ENCODE data around the gene BYSL. TPM values are rescaled to one million over a fixed set of nuclear protein-coding genes. Genes with fewer than 3 reads are reported as not detected.

BYSL gene
- total RNA-seq, 4 donors from 2014 or later: 6.3 to 19.4 (median 13.0) TPM

DNA sequence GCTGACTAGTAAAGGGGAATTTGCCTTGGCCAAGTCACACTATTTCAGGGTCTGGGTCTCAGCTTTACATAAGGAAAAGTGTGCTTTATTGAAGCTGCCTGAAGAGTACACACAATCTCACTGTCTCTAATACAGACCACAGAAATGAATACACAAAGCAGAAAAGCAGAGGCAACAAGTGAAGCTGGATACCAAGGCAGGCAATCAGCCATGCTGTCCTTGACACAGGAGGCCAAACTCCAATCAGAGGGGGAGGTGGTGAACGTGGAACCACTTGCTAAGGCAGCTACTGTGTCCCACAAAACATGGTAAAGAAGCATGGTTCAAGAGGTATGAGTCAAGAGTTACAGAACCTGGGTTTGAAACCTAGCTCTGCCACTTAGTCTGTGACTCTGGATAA is 42.1 kb downstream of the BYSL start:
- Histone ChIP-seq H3K4me1 (peaks cover 0 to 12% (median 0%) of the 10 kb centered on the region in 3 donors), H3K36me3 (peaks cover 0 to 9% (median 0%) of the 10 kb centered on the region in 3 donors), H3K4me3 (no peak overlapping the region), H3K27me3 (no peaks in the 10 kb centered on the region), H3K9me3 (no peaks in the 10 kb centered on the region), H3K27ac (no peak overlapping the region)
- WGBS, 2 donors: 73 to 83% methylated on average over 1 of the region's 1 CpG
- no peak for TF ChIP-seq POLR2A (IDR thresholded peaks at IDR 0.05)
- TF ChIP-seq, protein P1, sequence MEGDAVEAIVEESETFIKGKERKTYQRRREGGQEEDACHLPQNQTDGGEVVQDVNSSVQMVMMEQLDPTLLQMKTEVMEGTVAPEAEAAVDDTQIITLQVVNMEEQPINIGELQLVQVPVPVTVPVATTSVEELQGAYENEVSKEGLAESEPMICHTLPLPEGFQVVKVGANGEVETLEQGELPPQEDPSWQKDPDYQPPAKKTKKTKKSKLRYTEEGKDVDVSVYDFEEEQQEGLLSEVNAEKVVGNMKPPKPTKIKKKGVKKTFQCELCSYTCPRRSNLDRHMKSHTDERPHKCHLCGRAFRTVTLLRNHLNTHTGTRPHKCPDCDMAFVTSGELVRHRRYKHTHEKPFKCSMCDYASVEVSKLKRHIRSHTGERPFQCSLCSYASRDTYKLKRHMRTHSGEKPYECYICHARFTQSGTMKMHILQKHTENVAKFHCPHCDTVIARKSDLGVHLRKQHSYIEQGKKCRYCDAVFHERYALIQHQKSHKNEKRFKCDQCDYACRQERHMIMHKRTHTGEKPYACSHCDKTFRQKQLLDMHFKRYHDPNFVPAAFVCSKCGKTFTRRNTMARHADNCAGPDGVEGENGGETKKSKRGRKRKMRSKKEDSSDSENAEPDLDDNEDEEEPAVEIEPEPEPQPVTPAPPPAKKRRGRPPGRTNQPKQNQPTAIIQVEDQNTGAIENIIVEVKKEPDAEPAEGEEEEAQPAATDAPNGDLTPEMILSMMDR (IDR thresholded peaks at IDR 0.05): no peak
- intact Hi-C loops (cut with DNase I): no loop called here
- DNase-seq: no peak

GRCh38 chr6:41964201-41964887 is 43.0 kb downstream of the BYSL start:
- no peak overlapping the region for H3K27ac ChIP-seq
- peaks cover 0 to 12% (median 0%) of the 10 kb centered on the region in 3 donors for H3K4me1 ChIP-seq
- H3K27me3 ChIP-seq: no peaks in the 10 kb centered on the region
- no peaks in the 10 kb centered on the region for H3K9me3 ChIP-seq
- DNase-seq: no peak
- WGBS, 2 donors: 64 to 83% methylated on average over 2 of the region's 2 CpGs
- TF ChIP-seq, protein P1 (IDR thresholded peaks at IDR 0.05): no peak
- no peak for TF ChIP-seq POLR2A (IDR thresholded peaks at IDR 0.05)
- intact Hi-C loops (cut with DNase I): no loop called here
- H3K36me3 ChIP-seq: peaks cover 0 to 9% (median 0%) of the 10 kb centered on the region in 3 donors
- H3K4me3 ChIP-seq: no peak overlapping the region

DNA sequence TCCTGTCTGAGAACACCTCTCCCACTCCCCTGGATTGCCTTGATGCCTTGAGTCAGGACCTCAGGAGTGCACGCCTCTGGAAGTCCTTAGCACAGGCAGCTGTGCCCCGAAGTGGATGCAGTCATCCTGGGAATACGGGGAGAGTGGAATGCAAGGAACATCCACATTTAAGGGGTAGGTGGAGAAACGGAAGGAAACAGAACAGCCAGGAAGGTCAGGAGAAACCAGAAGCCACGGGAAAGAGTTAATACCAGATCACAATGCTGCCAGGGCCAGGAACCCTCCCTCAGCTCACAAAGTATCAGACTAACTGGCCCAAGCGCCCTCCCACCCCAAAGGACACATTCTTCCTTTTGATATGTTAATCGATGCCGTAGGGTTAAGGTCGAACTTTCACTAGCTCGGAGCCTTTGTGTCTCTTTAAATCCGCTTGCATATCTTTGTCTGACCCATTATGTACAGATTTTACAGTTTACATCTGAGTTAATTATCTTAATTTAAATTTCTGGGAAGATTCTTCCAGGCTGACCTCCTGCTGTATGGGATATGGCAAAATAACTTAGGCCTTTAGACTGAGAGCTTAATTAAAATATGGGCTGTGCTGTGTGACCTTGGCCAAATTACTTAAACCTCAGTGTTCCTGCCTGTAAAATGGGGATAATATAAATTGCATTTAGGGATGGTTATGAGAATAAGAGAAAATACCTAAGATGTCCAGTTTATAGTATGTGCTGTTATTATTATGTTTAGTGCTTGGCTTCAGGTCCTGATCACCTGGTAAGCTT is 44.3 kb downstream of the BYSL start:
- peaks cover 0 to 20% (median 1%) of the 10 kb centered on the region in 3 donors for H3K4me1 ChIP-seq
- intact Hi-C loops (cut with DNase I): no loop called here
- no peak overlapping the region for H3K4me3 ChIP-seq
- peaks cover 0 to 9% (median 0%) of the 10 kb centered on the region in 3 donors for H3K36me3 ChIP-seq
- H3K27me3 ChIP-seq: no peaks in the 10 kb centered on the region
- 75 to 78% methylated on average over 8 to 11 of the region's 11 CpGs for WGBS, 2 donors
- TF ChIP-seq, protein P1 (IDR thresholded peaks at IDR 0.05): no peak
- TF ChIP-seq POLR2A (IDR thresholded peaks at IDR 0.05): no peak
- DNase-seq: no peak
- no peaks in the 10 kb centered on the region for H3K9me3 ChIP-seq
- H3K27ac ChIP-seq: no peak overlapping the region

DNA sequence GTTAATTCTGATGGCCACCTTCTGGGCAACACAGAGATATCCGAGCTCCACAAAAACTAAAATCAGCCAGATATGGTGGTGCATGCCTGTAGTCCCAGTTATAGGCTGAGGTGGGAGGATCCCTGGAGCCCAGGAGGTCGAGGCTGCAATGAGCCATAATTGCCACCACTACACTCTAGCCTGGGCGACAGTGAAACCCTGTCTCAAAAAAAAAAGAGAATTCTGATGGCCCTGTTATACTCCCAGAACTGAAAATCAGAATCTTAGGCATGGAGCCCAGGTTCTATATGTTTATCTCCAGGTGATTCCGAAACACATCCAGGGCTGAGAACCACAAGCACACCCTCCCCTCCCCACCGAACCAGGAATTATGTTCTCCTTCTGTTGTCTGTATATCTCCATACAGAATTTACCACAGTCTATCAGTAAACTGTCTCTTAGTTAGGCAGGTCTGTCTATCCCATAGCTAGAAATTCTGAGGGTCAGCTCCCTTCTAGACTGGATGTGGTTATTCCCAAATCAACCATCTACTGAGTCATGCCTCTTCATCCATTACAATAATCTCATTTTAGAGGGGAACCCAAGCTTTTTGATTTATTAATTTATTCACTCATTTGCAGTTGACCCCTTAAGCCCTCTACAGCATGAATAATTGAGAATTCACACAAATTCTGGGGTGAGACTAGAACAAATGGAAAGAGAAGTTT is 45.1 kb downstream of the BYSL start:
- H3K4me1 ChIP-seq: peaks cover 0 to 25% (median 4%) of the 10 kb centered on the region in 3 donors
- H3K27ac ChIP-seq: no peak overlapping the region

More for the DNA sequence above, 45.1 kb downstream of the BYSL start:
- Histone ChIP-seq H3K36me3 (peaks cover 0 to 9% (median 0%) of the 10 kb centered on the region in 3 donors), H3K27me3 (no peaks in the 10 kb centered on the region), H3K9me3 (no peaks in the 10 kb centered on the region), H3K4me3 (no peak overlapping the region)
- no peak for DNase-seq
- no peak for TF ChIP-seq POLR2A (IDR thresholded peaks at IDR 0.05)
- TF ChIP-seq, protein P1 (IDR thresholded peaks at IDR 0.05): no peak
- intact Hi-C loops (cut with DNase I): no loop called here
- WGBS, 2 donors: 71 to 80% methylated on average over 5 of the region's 5 CpGs

Data from esophagus squamous epithelium (tissue), 5 donors.